ENCODE results near the gene JAKMIP3.

GRCh38 chr10:132103116-132103910 lies 37.6 kb downstream of the JAKMIP3 start:
- TF ChIP-seq CTCF (IDR thresholded peaks at IDR 0.05), result no peak
- TF ChIP-seq POLR2A (IDR thresholded peaks at IDR 0.05), result no peak
- TF ChIP-seq POLR2AphosphoS5 (IDR thresholded peaks at IDR 0.05), result no peak
- no peak for TF ChIP-seq EP300 (IDR thresholded peaks at IDR 0.05)
